SK-N-SH (cell line): ENCODE data around the gene LILRA6.

Experiments used
- CTCF ChIP-seq: fragments of 200-600 bp; sonication (generic); IDR thresholded peaks from 2 replicates; pipeline ENCODE4 v1.6.1; 2017; ENCODE audit warnings: antibody characterized with exemption, mild to moderate bottlenecking, moderate library complexity
- REST ChIP-seq: IDR thresholded peaks from 2 replicates; pipeline ENCODE4 v1.6.1; 2012; ENCODE audit warnings: mild to moderate bottlenecking, low read depth, low read length, moderate library complexity
- SMC3 ChIP-seq: IDR thresholded peaks from 2 replicates; pipeline ENCODE4 v1.6.1; 2012; ENCODE audit warnings: low read depth, low read length, improper control_type of control experiment

- TF ChIP-seq SMC3 (no peak), CTCF (no peak), REST (no peak)
These were observed 36.9 kb upstream of the LILRA6 start for GRCh38 chr19:54279406-54279962.
